Endodermal cell (in vitro differentiated cells): ENCODE measurements around the gene GALNT17. TPM values are rescaled to one million over a fixed set of nuclear protein-coding genes. Genes with fewer than 3 reads are reported as not detected.

Experiments
- DNase-seq: peaks from one replicate; pipeline ENCODE4 v3.0.0-alpha.2; 2017
- H3K27ac ChIP-seq: 2 replicates; pipeline ENCODE4 v1.5.1; 2013; ENCODE audit warnings: mild to moderate bottlenecking, low read depth, low read length, moderate library complexity
- H3K27me3 ChIP-seq: 2 replicates; pipeline ENCODE4 v1.6.1; 2013; ENCODE audit warnings: mild to moderate bottlenecking, low read length, moderate library complexity; ENCODE audit not compliant: insufficient read depth, control insufficient read depth, poor library complexity, severe bottlenecking
- H3K36me3 ChIP-seq: 2 replicates; pipeline ENCODE4 v1.7.0; 2013; ENCODE audit warnings: mild to moderate bottlenecking, low read length, moderate library complexity; ENCODE audit not compliant: control insufficient read depth, insufficient read depth
- H3K4me1 ChIP-seq: one replicate; pipeline ENCODE4 v1.7.0; 2013; ENCODE audit warnings: low read length; ENCODE audit not compliant: control insufficient read depth, insufficient read depth
- H3K4me3 ChIP-seq: 2 replicates; pipeline ENCODE4 v1.5.1; 2013; ENCODE audit warnings: mild to moderate bottlenecking, low read length, moderate library complexity
- H3K9ac ChIP-seq: 2 replicates; pipeline ENCODE4 v1.6.1; 2013; ENCODE audit warnings: mild to moderate bottlenecking, low read length, moderate library complexity; ENCODE audit not compliant: poor library complexity, severe bottlenecking; ENCODE audit errors: extremely low read depth
- H3K9me3 ChIP-seq: 2 replicates; pipeline ENCODE4 v1.6.1; 2013; ENCODE audit warnings: mild to moderate bottlenecking, low read length, moderate library complexity; ENCODE audit not compliant: control insufficient read depth
- H3K27ac Mint-ChIP-seq: 2 replicates; pipeline ENCODE4 v1.8.0; 2020; ENCODE audit warnings: mixed read lengths
- H3K27me3 Mint-ChIP-seq: 2 replicates; pipeline ENCODE4 v1.8.0; 2021; ENCODE audit warnings: mild to moderate bottlenecking, mixed read lengths; ENCODE audit not compliant: insufficient read depth
- H3K36me3 Mint-ChIP-seq: 2 replicates; pipeline ENCODE4 v1.8.0; 2020; ENCODE audit warnings: low read depth, mixed read lengths
- H3K4me1 Mint-ChIP-seq: 2 replicates; pipeline ENCODE4 v1.8.0; 2020; ENCODE audit warnings: mixed read lengths
- H3K4me3 Mint-ChIP-seq: 2 replicates; pipeline ENCODE4 v1.8.0; 2020; ENCODE audit warnings: mild to moderate bottlenecking, moderate library complexity, mixed read lengths
- H3K9me3 Mint-ChIP-seq: 2 replicates; pipeline ENCODE4 v1.8.0; 2020; ENCODE audit warnings: mild to moderate bottlenecking, mixed read lengths
- WGBS, 2 experiments: methylation state at CpG; one replicate each; pipeline versions ENCODE4 v1.1.5 to v1.1.7; 2013; ENCODE audit warnings: missing lambda C conversion rate in 2 of 2, mixed read lengths in 1 of 2; ENCODE audit not compliant: insufficient coverage in 1 of 2, insufficient read length in 1 of 2; 5-methylcytosine and 5-hydroxymethylcytosine counted together
- total RNA-seq, 2 donors: library from RNA; stranded (reverse); fragmentation: NEBNext Ultra II Directional in 1 of 2; extraction: Animal tissue kit (Norgen Biotek cat#: 25700) in 1 of 2; gene quantifications; 2 replicates in 1 of 2; 3 replicates in 1 of 2; pipeline ENCODE4 v1.2.1, GENCODE V29; 2021
- TF ChIP-seq, protein P1 (sequence below): fragments of 200-600 bp; sonication (generic); conservative IDR thresholded peaks from 2 replicates; pipeline ENCODE4 v1.5.0; 2021; ENCODE audit warnings: antibody characterized with exemption, mild to moderate bottlenecking

GALNT17 gene
- total RNA-seq, 2 donors from 2014 or later, result 60.4 to 61.3 TPM

- H3K4me1 Mint-ChIP-seq, result peaks cover 12% of the 10 kb centered on the region
- H3K4me3 ChIP-seq, result no peak overlapping the region
Measured at GRCh38 chr7:71148098-71148497, 16.2 kb downstream of the GALNT17 start.

GRCh38 chr7:71155236-71155635 is 23.3 kb downstream of the GALNT17 start:
- Mint-ChIP-seq H3K27ac (no peak overlapping the region), H3K4me1 (no peaks in the 10 kb centered on the region), H3K9me3 (peaks cover 7% of the 10 kb centered on the region), H3K4me3 (no peak overlapping the region), H3K36me3 (peaks cover 63% of the 10 kb centered on the region), H3K27me3 (no peaks in the 10 kb centered on the region)
- H3K36me3 ChIP-seq, result peaks cover 63% of the 10 kb centered on the region
- TF ChIP-seq, protein P1, sequence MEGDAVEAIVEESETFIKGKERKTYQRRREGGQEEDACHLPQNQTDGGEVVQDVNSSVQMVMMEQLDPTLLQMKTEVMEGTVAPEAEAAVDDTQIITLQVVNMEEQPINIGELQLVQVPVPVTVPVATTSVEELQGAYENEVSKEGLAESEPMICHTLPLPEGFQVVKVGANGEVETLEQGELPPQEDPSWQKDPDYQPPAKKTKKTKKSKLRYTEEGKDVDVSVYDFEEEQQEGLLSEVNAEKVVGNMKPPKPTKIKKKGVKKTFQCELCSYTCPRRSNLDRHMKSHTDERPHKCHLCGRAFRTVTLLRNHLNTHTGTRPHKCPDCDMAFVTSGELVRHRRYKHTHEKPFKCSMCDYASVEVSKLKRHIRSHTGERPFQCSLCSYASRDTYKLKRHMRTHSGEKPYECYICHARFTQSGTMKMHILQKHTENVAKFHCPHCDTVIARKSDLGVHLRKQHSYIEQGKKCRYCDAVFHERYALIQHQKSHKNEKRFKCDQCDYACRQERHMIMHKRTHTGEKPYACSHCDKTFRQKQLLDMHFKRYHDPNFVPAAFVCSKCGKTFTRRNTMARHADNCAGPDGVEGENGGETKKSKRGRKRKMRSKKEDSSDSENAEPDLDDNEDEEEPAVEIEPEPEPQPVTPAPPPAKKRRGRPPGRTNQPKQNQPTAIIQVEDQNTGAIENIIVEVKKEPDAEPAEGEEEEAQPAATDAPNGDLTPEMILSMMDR, result no peak
- 93 to 94% methylated on average over 6 to 9 of the region's 9 CpGs for WGBS, 2 experiments
- no peak overlapping the region for H3K4me3 ChIP-seq
- H3K27me3 ChIP-seq, result no peaks in the 10 kb centered on the region
- no peak overlapping the region for H3K27ac ChIP-seq
- H3K4me1 ChIP-seq, result no peaks in the 10 kb centered on the region
- no peak overlapping the region for H3K9ac ChIP-seq
- peak; percentile 13 for DNase-seq
- no peaks in the 10 kb centered on the region for H3K9me3 ChIP-seq

More at GRCh38 chr7:71148098-71148497, 16.2 kb downstream of the GALNT17 start:
- Histone ChIP-seq H3K36me3 (peaks cover 80% of the 10 kb centered on the region), H3K4me1 (peaks cover 11% of the 10 kb centered on the region), H3K27me3 (no peaks in the 10 kb centered on the region), H3K9me3 (peaks cover 9% of the 10 kb centered on the region), H3K9ac (no peak overlapping the region), H3K27ac (no peak overlapping the region)
- Mint-ChIP-seq H3K36me3 (peaks cover 68% of the 10 kb centered on the region), H3K27ac (no peak overlapping the region), H3K4me3 (no peak overlapping the region), H3K9me3 (peaks cover 1% of the 10 kb centered on the region), H3K27me3 (no peaks in the 10 kb centered on the region)
- DNase-seq, result no peak
- TF ChIP-seq, protein P1, result no peak

GRCh38 chr7:71157757-71158156 is 25.8 kb downstream of the GALNT17 start:
- Histone ChIP-seq H3K36me3 (peaks cover 53% of the 10 kb centered on the region), H3K9me3 (no peaks in the 10 kb centered on the region)
- H3K27ac Mint-ChIP-seq, result no peak overlapping the region

More at GRCh38 chr7:71157757-71158156, 25.8 kb downstream of the GALNT17 start:
- TF ChIP-seq, protein P1, result no peak
- Histone ChIP-seq H3K27me3 (no peaks in the 10 kb centered on the region), H3K27ac (no peak overlapping the region), H3K4me1 (no peaks in the 10 kb centered on the region), H3K9ac (no peak overlapping the region), H3K4me3 (no peak overlapping the region)
- DNase-seq, result no peak
- peaks cover 54% of the 10 kb centered on the region for H3K36me3 Mint-ChIP-seq
- no peak overlapping the region for H3K4me3 Mint-ChIP-seq
- H3K9me3 Mint-ChIP-seq, result peaks cover 7% of the 10 kb centered on the region
- WGBS, 2 experiments, result 94 to 100% methylated on average over 2 to 3 of the region's 3 CpGs
- no peaks in the 10 kb centered on the region for H3K4me1 Mint-ChIP-seq
- H3K27me3 Mint-ChIP-seq, result no peaks in the 10 kb centered on the region
